Panc1 (cell line): Measurements from ENCODE around the gene FHL1. TPM values are rescaled to one million over a fixed set of nuclear protein-coding genes. Genes with fewer than 3 reads are reported as not detected.

Source experiments
- ATAC-seq: fragments of 200-7000 bp; cut with Tn5 transposase; 2 replicates; pipeline ENCODE4 v1.9.1; 2020; ENCODE audit warnings: mild to moderate bottlenecking, moderate library complexity
- BruUV-seq: library from RNA; stranded (reverse); fragments of 400-500 nt; replicated peaks from 2 replicates; lab custom pipeline; 2021; lab: Mats Ljungman, UMichigan
- CTCF ChIA-PET: fragments of 300-600 bp; sonication (Branson Sonifier 250); formaldehyde crosslinking; loops from one replicate; lab custom pipeline; 2022; ENCODE audit warnings: antibody characterized with exemption; lab: Charles Lee
- POLR2A ChIA-PET: fragments of 300-600 bp; sonication (Branson Sonifier 250); formaldehyde crosslinking; loops from one replicate; lab custom pipeline; 2022; ENCODE audit warnings: antibody characterized with exemption; lab: Charles Lee
- DNase-seq: peaks from one replicate; pipeline ENCODE4 v3.0.0-alpha.2; 2010; ENCODE audit warnings: low read depth, low spot score
- H3K27ac ChIP-seq: 2 replicates; pipeline ENCODE4 v1.5.1; 2011; ENCODE audit warnings: mild to moderate bottlenecking, low read length, inconsistent platforms
- H3K27me3 ChIP-seq: fragments of 200-500 bp; sonication (Bioruptor generic); 2 replicates; pipeline ENCODE4 v1.6.0; 2014; ENCODE audit warnings: low read length, inconsistent platforms; ENCODE audit not compliant: control insufficient read depth, insufficient read depth
- H3K36me3 ChIP-seq: fragments of 200-500 bp; sonication (Bioruptor generic); 2 replicates; pipeline ENCODE4 v1.5.1; 2014; ENCODE audit warnings: inconsistent platforms, mild to moderate bottlenecking, low read length, moderate library complexity; ENCODE audit not compliant: control insufficient read depth, insufficient read depth
- H3K4me1 ChIP-seq: 2 replicates; pipeline ENCODE4 v1.5.1; 2011; ENCODE audit warnings: inconsistent platforms, mild to moderate bottlenecking, low read length, moderate library complexity; ENCODE audit not compliant: control insufficient read depth, insufficient read depth
- H3K4me3 ChIP-seq, 2 experiments: 2 replicates each; pipeline ENCODE4 v1.5.1; 2011 to 2012; ENCODE audit warnings: low read depth in 2 of 2, low read length in 2 of 2, mild to moderate bottlenecking in 2 of 2, inconsistent platforms in 1 of 2, moderate library complexity in 1 of 2
- H3K9me3 ChIP-seq: fragments of 200-500 bp; sonication (Bioruptor generic); 2 replicates; pipeline ENCODE4 v1.5.1; 2014; ENCODE audit warnings: low read depth, mild to moderate bottlenecking, inconsistent platforms, low read length, moderate library complexity; ENCODE audit not compliant: control insufficient read depth, insufficient read depth
- SIN3A ChIP-seq: IDR thresholded peaks from 2 replicates; pipeline ENCODE4 v1.6.1; 2012; ENCODE audit warnings: low read depth, mild to moderate bottlenecking, low read length, moderate library complexity, borderline replicate concordance; ENCODE audit not compliant: insufficient read depth
- in situ Hi-C: cut with HindIII; loops from 2 replicates; pipeline ENCODE4 v1.10.0; 2016; ENCODE audit warnings: low sequenced_read_pairs, low pct_unique_long_range_greater_than_20kb
- intact Hi-C: fragments of 100-400 bp; cut with micrococcal nuclease; formaldehyde crosslinking; loops from one replicate; pipeline ENCODE4 v1.10.0; 2022; ENCODE audit not compliant: unreplicated experiment
- total RNA-seq: library from RNA; stranded (reverse); gene quantifications from one replicate; pipeline ENCODE4 v1.2.1, GENCODE V29; 2021; ENCODE audit not compliant: unreplicated experiment

The FHL1 gene
- total RNA-seq, 1 experiment from 2014 or later, result 67.9 TPM

- ATAC-seq, result peak; percentile 77; the same call in 1 of the 2 replicates
- ChIA-PET CTCF (no interaction called here), POLR2A (no interaction called here)
- BruUV-seq, result no TSS peak
- intact Hi-C loops (no loop called here), in situ Hi-C loops (no loop called here)
- TF ChIP-seq SIN3A, result no peak
- no peak for DNase-seq
- H3K27me3 ChIP-seq, result no peaks in the 10 kb centered on the region
- no peaks in the 10 kb centered on the region for H3K9me3 ChIP-seq
- H3K27ac ChIP-seq, result no peak overlapping the region
- H3K4me3 ChIP-seq, result no peak overlapping the region
- H3K36me3 ChIP-seq, result no peaks in the 10 kb centered on the region
- H3K4me1 ChIP-seq, result no peaks in the 10 kb centered on the region
These were observed 113.4 kb downstream of the FHL1 start for GRCh38 chrX:136260776-136261175.

Other genes starting within 250 kb of the FHL1 start
- 31.4 TPM for gene MMGT1, start 173.5 kb upstream of the FHL1 start, total RNA-seq
- gene SLC9A6, start 162.1 kb upstream of the FHL1 start, total RNA-seq, result 22.0 TPM
- gene MAP7D3, start 103.9 kb downstream of the FHL1 start, total RNA-seq, result 23.3 TPM
- gene ADGRG4, start 153.4 kb downstream of the FHL1 start, total RNA-seq, result not detected